HG03159 (cell line): ENCODE results near the gene PCDHGC3.
A peak's percentile ranks its signal among the peaks of the same experiment; 100 is the strongest.

Source experiments
- ATAC-seq: cut with Tn5 transposase; IDR thresholded peaks from one replicate; pipeline ENCODE4 v1.9.1; 2021; ENCODE audit warnings: mild to moderate bottlenecking, moderate library complexity; ENCODE audit not compliant: unreplicated experiment

The PCDHGC3 gene

GRCh38 chr5:141484641-141485311 is 9.0 kb downstream of the PCDHGC3 start, which contains the start of gene PCDHGC4:
Gene PCDHGC4, plus strand, starts transcription at chr5:141485030. Its CDS starts 144 bp downstream, at chr5:141485174.
- no peak for ATAC-seq

- no peak for ATAC-seq
These were observed 9.7 kb downstream of the PCDHGC3 start for GRCh38 chr5:141485321-141486055.

GRCh38 chr5:141486091-141486490 is 10.3 kb downstream of the PCDHGC3 start:
- ATAC-seq, result no peak

- no peak for ATAC-seq
These were observed 11.4 kb downstream of the PCDHGC3 start for GRCh38 chr5:141487131-141487530.

GRCh38 chr5:141488591-141489561 is 13.1 kb downstream of the PCDHGC3 start, which contains the start of gene PCDHGC5:
Gene PCDHGC5, plus strand, starts transcription at chr5:141489081. Its CDS starts 160 bp downstream, at chr5:141489241.
- ATAC-seq, result no peak

GRCh38 chr5:141489841-141490240 is 14.1 kb downstream of the PCDHGC3 start:
- no peak for ATAC-seq

GRCh38 chr5:141490271-141490670 is 14.5 kb downstream of the PCDHGC3 start:
- no peak for ATAC-seq

GRCh38 chr5:141490771-141491170 is 15.0 kb downstream of the PCDHGC3 start:
- no peak for ATAC-seq

GRCh38 chr5:141491323-141492167 is 15.8 kb downstream of the PCDHGC3 start:
- ATAC-seq, result peak; percentile 27

GRCh38 chr5:141492168-141492885 is 16.6 kb downstream of the PCDHGC3 start:
- peak; percentile 48 for ATAC-seq

- no peak for ATAC-seq
These were observed 18.0 kb downstream of the PCDHGC3 start for GRCh38 chr5:141493500-141494422.

- ATAC-seq, result no peak
These were observed 19.1 kb downstream of the PCDHGC3 start for GRCh38 chr5:141494761-141495452.

GRCh38 chr5:141495453-141495811 is 19.7 kb downstream of the PCDHGC3 start:
- ATAC-seq, result no peak

- no peak for ATAC-seq
These were observed 20.3 kb downstream of the PCDHGC3 start for GRCh38 chr5:141496038-141496437.

- no peak for ATAC-seq
These were observed 26.0 kb downstream of the PCDHGC3 start for GRCh38 chr5:141501761-141502160.

GRCh38 chr5:141503681-141504080 is 27.9 kb downstream of the PCDHGC3 start:
- no peak for ATAC-seq

- ATAC-seq, result no peak
These were observed 28.4 kb downstream of the PCDHGC3 start for GRCh38 chr5:141504216-141504615.
